Measurements from ENCODE around the gene LRRFIP1.

The LRRFIP1 gene

GRCh38 chr2:237742191-237742590 is 114.8 kb downstream of the LRRFIP1 start:
- no peak overlapping the region for H3K27ac ChIP-seq (replicated peaks)
- TF ChIP-seq SPI1 (IDR thresholded peaks at IDR 0.05; ENCODE audit: borderline replicate concordance, low read depth) (no peak), POLR2AphosphoS5 (IDR thresholded peaks at IDR 0.05; ENCODE audit: low read depth) (no peak), GABPA (IDR thresholded peaks at IDR 0.05; ENCODE audit: low read depth) (no peak)
- TF ChIP-seq, protein P1, sequence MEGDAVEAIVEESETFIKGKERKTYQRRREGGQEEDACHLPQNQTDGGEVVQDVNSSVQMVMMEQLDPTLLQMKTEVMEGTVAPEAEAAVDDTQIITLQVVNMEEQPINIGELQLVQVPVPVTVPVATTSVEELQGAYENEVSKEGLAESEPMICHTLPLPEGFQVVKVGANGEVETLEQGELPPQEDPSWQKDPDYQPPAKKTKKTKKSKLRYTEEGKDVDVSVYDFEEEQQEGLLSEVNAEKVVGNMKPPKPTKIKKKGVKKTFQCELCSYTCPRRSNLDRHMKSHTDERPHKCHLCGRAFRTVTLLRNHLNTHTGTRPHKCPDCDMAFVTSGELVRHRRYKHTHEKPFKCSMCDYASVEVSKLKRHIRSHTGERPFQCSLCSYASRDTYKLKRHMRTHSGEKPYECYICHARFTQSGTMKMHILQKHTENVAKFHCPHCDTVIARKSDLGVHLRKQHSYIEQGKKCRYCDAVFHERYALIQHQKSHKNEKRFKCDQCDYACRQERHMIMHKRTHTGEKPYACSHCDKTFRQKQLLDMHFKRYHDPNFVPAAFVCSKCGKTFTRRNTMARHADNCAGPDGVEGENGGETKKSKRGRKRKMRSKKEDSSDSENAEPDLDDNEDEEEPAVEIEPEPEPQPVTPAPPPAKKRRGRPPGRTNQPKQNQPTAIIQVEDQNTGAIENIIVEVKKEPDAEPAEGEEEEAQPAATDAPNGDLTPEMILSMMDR (IDR thresholded peaks at IDR 0.05; ENCODE audit: insufficient read depth, low read length): no peak
- TF ChIP-seq, protein P2, sequence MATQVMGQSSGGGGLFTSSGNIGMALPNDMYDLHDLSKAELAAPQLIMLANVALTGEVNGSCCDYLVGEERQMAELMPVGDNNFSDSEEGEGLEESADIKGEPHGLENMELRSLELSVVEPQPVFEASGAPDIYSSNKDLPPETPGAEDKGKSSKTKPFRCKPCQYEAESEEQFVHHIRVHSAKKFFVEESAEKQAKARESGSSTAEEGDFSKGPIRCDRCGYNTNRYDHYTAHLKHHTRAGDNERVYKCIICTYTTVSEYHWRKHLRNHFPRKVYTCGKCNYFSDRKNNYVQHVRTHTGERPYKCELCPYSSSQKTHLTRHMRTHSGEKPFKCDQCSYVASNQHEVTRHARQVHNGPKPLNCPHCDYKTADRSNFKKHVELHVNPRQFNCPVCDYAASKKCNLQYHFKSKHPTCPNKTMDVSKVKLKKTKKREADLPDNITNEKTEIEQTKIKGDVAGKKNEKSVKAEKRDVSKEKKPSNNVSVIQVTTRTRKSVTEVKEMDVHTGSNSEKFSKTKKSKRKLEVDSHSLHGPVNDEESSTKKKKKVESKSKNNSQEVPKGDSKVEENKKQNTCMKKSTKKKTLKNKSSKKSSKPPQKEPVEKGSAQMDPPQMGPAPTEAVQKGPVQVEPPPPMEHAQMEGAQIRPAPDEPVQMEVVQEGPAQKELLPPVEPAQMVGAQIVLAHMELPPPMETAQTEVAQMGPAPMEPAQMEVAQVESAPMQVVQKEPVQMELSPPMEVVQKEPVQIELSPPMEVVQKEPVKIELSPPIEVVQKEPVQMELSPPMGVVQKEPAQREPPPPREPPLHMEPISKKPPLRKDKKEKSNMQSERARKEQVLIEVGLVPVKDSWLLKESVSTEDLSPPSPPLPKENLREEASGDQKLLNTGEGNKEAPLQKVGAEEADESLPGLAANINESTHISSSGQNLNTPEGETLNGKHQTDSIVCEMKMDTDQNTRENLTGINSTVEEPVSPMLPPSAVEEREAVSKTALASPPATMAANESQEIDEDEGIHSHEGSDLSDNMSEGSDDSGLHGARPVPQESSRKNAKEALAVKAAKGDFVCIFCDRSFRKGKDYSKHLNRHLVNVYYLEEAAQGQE (IDR thresholded peaks at IDR 0.05; ENCODE audit: insufficient replicate concordance, low read depth): no peak

GRCh38 chr2:237742614-237743013 is 115.2 kb downstream of the LRRFIP1 start:
- no peaks in the 10 kb centered on the region for H3K27me3 ChIP-seq (ENCODE audit: insufficient read depth, poor library complexity, severe bottlenecking)
- TF ChIP-seq, protein P1 (IDR thresholded peaks at IDR 0.05; ENCODE audit: insufficient read depth, low read length): no peak
- no peak for TF ChIP-seq POLR2AphosphoS5 (IDR thresholded peaks at IDR 0.05; ENCODE audit: low read depth)
- no peak for TF ChIP-seq SPI1 (IDR thresholded peaks at IDR 0.05; ENCODE audit: borderline replicate concordance, low read depth)
- no peak for TF ChIP-seq GABPA (IDR thresholded peaks at IDR 0.05; ENCODE audit: low read depth)
- TF ChIP-seq, protein P2 (IDR thresholded peaks at IDR 0.05; ENCODE audit: insufficient replicate concordance, low read depth): no peak
- DNase-seq (ENCODE audit: low read depth in 1 of 2, low spot score in 1 of 2): no peak
- H3K4me3 ChIP-seq (replicated peaks; ENCODE audit: insufficient read depth, low read length): no peak overlapping the region
- H3K27ac ChIP-seq (replicated peaks): no peak overlapping the region

More at GRCh38 chr2:237742191-237742590, 114.8 kb downstream of the LRRFIP1 start:
- DNase-seq (ENCODE audit: low read depth in 1 of 2, low spot score in 1 of 2): no peak
- Histone ChIP-seq H3K27me3 (ENCODE audit: insufficient read depth, poor library complexity, severe bottlenecking) (no peaks in the 10 kb centered on the region), H3K4me3 (replicated peaks; ENCODE audit: insufficient read depth, low read length) (no peak overlapping the region)

- no peak overlapping the region for H3K4me3 ChIP-seq (replicated peaks; ENCODE audit: insufficient read depth, low read length)
- no peak for DNase-seq (ENCODE audit: low read depth in 1 of 2, low spot score in 1 of 2)
- no peak overlapping the region for H3K27ac ChIP-seq (replicated peaks)
- no peak for TF ChIP-seq POLR2AphosphoS5 (IDR thresholded peaks at IDR 0.05; ENCODE audit: low read depth)
- TF ChIP-seq GABPA (IDR thresholded peaks at IDR 0.05; ENCODE audit: low read depth): no peak
- TF ChIP-seq, protein P2 (IDR thresholded peaks at IDR 0.05; ENCODE audit: insufficient replicate concordance, low read depth): no peak
- TF ChIP-seq SPI1 (IDR thresholded peaks at IDR 0.05; ENCODE audit: borderline replicate concordance, low read depth): no peak
- TF ChIP-seq, protein P1 (IDR thresholded peaks at IDR 0.05; ENCODE audit: insufficient read depth, low read length): no peak
- H3K27me3 ChIP-seq (ENCODE audit: insufficient read depth, poor library complexity, severe bottlenecking): no peaks in the 10 kb centered on the region
Measured at GRCh38 chr2:237743024-237743423, 115.6 kb downstream of the LRRFIP1 start.
